BLaER1 treated with 17β-estradiol and CSF1 and Interleukin-3, amounts not matched to agents 10 nM and 100 nM (cell line): ENCODE data around the gene ANKIB1.
"Not testable (repeated sequence)": the region's sequence is repeated elsewhere in the genome, so short reads cannot be mapped to it uniquely, and the experiment has no call there.

Experiments used
- H3K27ac ChIP-seq, 11 experiments: shearing (Covaris generic); formaldehyde crosslinking; 2 replicates each; pipeline ENCODE4 v1.8.1; 2022
- H3K27me3 ChIP-seq, 11 experiments: shearing (Covaris generic); formaldehyde crosslinking; 2 replicates each; pipeline ENCODE4 v1.8.1; 2022
- H3K36me3 ChIP-seq, 11 experiments: shearing (Covaris generic); formaldehyde crosslinking; 2 replicates each; pipeline ENCODE4 v1.8.1; 2022
- H3K4me1 ChIP-seq, 10 experiments: shearing (Covaris generic); formaldehyde crosslinking; 2 replicates each; pipeline ENCODE4 v1.8.1; 2022
- H3K4me2 ChIP-seq, 11 experiments: shearing (Covaris generic); formaldehyde crosslinking; 2 replicates each; pipeline ENCODE4 v1.8.1; 2022
- H3K4me3 ChIP-seq, 10 experiments: shearing (Covaris generic); formaldehyde crosslinking; 2 replicates each; pipeline ENCODE4 v1.8.1; 2022
- H3K9ac ChIP-seq, 11 experiments: shearing (Covaris generic); formaldehyde crosslinking; 2 replicates each; pipeline ENCODE4 v1.8.1; 2022
- H3K9me3 ChIP-seq, 11 experiments: shearing (Covaris generic); formaldehyde crosslinking; replicated peaks in 1 of 11; 2 replicates each; pipeline ENCODE4 v1.8.1; 2022
- H4K20me1 ChIP-seq, 11 experiments: shearing (Covaris generic); formaldehyde crosslinking; 2 replicates each; pipeline ENCODE4 v1.8.1; 2022
- Cebpa-rat ChIP-seq, 11 experiments: shearing (Covaris generic); IDR thresholded peaks; 2 replicates each; pipeline ENCODE4 v1.8.1; 2022

Gene ANKIB1

GRCh38 chr7:92242972-92243371, 2.8 kb upstream of the ANKIB1 start:
- Histone ChIP-seq H4K20me1 (peaks cover 0 to 20% (median 10%) of the 10 kb centered on the region in 11 experiments; a peak in 11 of 22 replicates), H3K4me3 (no peak overlapping the region), H3K9me3 (no peaks in the 10 kb centered on the region), H3K4me1 (peaks cover 21 to 35% (median 30%) of the 10 kb centered on the region in 10 experiments), H3K4me2 (peak overlapping the region in 5 of 11 experiments; percentile 8 to 96 (median 20); a peak in 4 of 22 replicates), H3K27me3 (no peaks in the 10 kb centered on the region), H3K9ac (no peak overlapping the region), H3K36me3 (peaks cover 33 to 49% (median 40%) of the 10 kb centered on the region in 11 experiments), H3K27ac (no peak overlapping the region)
- peak in 6 of 11 experiments; percentile 48 to 78 (median 56); a peak in 10 of 22 replicates for TF ChIP-seq Cebpa-rat (IDR thresholded peaks at IDR 0.05)

DNA sequence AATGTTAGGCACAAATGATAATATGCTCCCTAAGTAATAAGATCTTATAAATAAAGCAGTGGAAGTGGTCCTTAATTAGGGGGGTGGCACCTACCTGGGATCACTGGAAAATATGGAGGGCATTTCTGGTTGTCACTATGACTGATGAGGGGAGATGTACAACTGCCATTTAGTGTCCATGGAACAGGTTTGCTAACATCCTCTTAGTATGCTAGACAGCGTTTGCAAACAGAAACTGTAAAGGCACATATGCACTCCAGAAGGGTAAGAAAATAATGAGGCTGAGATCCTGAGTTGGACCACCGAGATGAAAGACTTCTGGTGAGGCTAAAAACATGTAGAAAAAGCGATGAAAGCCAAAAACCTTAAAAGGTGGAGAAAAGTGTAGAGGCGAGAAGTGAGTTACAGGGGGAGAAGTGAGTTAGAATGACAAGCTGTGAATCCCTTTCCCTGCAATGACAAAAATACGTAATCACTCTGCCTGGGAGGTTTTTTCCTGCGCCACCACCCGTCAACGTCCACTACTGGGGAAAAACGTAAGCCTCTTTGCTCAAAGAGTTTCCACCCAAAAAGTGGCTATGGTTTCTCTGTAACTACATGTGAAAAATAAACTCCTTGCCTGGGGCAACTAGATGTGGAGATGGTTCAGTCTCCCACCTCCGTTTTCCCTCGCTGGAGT, 827 bp upstream of the ANKIB1 start:
- peaks cover 23 to 38% (median 26%) of the 10 kb centered on the region in 11 experiments for H3K36me3 ChIP-seq
- peak overlapping the region; percentile 84 to 97 (median 91) for H3K4me2 ChIP-seq
- peaks cover 28 to 44% (median 36%) of the 10 kb centered on the region in 10 experiments for H3K4me1 ChIP-seq
- H3K9me3 ChIP-seq: no peaks in the 10 kb centered on the region
- H3K9ac ChIP-seq: peak overlapping the region; percentile 84 to 95 (median 93)
- H4K20me1 ChIP-seq: peaks cover 0 to 36% (median 16%) of the 10 kb centered on the region in 11 experiments; a peak in 11 of 22 replicates
- H3K27me3 ChIP-seq: no peaks in the 10 kb centered on the region
- TF ChIP-seq Cebpa-rat (IDR thresholded peaks at IDR 0.05): no peak
- peak overlapping the region; percentile 86 to 97 (median 93) for H3K27ac ChIP-seq
- H3K4me3 ChIP-seq: peak overlapping the region; percentile 68 to 94 (median 83)

GRCh38 chr7:92246360-92247101, 757 bp downstream of the ANKIB1 start:
- peaks cover 9 to 29% (median 12%) of the 10 kb centered on the region in 11 experiments; a peak in 16 of 22 replicates for H3K36me3 ChIP-seq
- H3K27me3 ChIP-seq: no peaks in the 10 kb centered on the region
- H3K9ac ChIP-seq: peak overlapping the region; percentile 84 to 95 (median 93)
- H3K27ac ChIP-seq: peak overlapping the region; percentile 86 to 97 (median 93); a peak in 20 of 22 replicates
- peak overlapping the region; percentile 76 to 97 (median 90) for H3K4me2 ChIP-seq
- peaks cover 28 to 44% (median 36%) of the 10 kb centered on the region in 10 experiments for H3K4me1 ChIP-seq
- H4K20me1 ChIP-seq: peaks cover 0 to 43% (median 18%) of the 10 kb centered on the region in 11 experiments; a peak in 11 of 22 replicates
- no peak for TF ChIP-seq Cebpa-rat (IDR thresholded peaks at IDR 0.05)
- peak overlapping the region; percentile 68 to 94 (median 83) for H3K4me3 ChIP-seq
- no peaks in the 10 kb centered on the region for H3K9me3 ChIP-seq

DNA sequence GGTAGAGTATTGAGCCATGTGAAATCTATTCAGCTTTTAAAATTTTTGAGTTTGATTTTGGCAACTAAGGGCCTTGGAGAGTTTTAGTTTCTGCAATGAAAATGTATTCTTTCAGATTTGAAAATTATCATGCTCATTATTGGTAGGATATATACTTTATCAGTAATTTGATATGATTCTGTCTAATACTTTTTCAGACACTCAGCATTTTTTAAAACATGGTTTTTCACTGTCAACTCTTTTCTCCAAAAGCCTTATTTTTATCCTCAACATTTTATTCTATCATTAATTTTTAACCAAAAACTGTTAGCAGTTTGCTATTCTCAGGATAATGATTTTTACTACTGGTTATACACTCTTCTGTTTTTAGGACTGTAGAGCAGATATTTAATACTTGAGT, 4.8 kb downstream of the ANKIB1 start:
- Histone ChIP-seq H3K36me3 (peaks cover 22 to 56% (median 39%) of the 10 kb centered on the region in 11 experiments; a peak in 21 of 22 replicates), H3K4me2 (no peak overlapping the region), H3K27me3 (no peaks in the 10 kb centered on the region), H4K20me1 (peaks cover 0 to 43% (median 18%) of the 10 kb centered on the region in 11 experiments; a peak in 11 of 22 replicates), H3K27ac (no peak overlapping the region), H3K9me3 (peaks cover 19 to 31% (median 30%) of the 10 kb centered on the region in 11 experiments), H3K4me3 (no peak overlapping the region), H3K4me1 (peaks cover 13 to 21% (median 17%) of the 10 kb centered on the region in 10 experiments), H3K9ac (no peak overlapping the region)
- no peak for TF ChIP-seq Cebpa-rat (IDR thresholded peaks at IDR 0.05)

GRCh38 chr7:92251181-92251580, 5.4 kb downstream of the ANKIB1 start:
- Histone ChIP-seq H3K36me3 (peaks cover 22 to 56% (median 39%) of the 10 kb centered on the region in 11 experiments; a peak in 21 of 22 replicates), H4K20me1 (peaks cover 0 to 43% (median 18%) of the 10 kb centered on the region in 11 experiments; a peak in 11 of 22 replicates), H3K4me2 (no peak overlapping the region), H3K27ac (no peak overlapping the region), H3K4me1 (peaks cover 13 to 21% (median 17%) of the 10 kb centered on the region in 10 experiments), H3K4me3 (no peak overlapping the region), H3K9me3 (peaks cover 19 to 37% (median 30%) of the 10 kb centered on the region in 11 experiments), H3K9ac (no peak overlapping the region), H3K27me3 (no peaks in the 10 kb centered on the region)
- TF ChIP-seq Cebpa-rat (IDR thresholded peaks at IDR 0.05): no peak

DNA sequence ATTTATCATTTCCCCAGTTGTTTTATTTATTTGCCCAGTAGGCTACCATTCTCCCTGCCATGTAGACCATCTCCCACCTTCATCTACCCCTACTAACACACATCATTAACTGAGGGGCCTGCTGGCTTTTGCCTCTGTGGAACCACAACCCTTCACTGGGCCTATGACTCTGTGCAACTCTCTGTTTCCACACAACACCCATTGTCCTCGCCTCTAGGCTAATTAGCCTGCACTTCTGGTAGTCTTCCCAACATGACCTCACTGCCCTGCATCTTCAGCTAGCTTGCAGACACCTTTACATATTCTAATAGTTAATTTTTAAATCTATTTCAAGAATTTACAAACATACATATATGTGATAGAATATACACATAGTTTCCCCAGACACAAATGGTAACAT, 7.5 kb downstream of the ANKIB1 start:
- Histone ChIP-seq H3K4me2 (no peak overlapping the region), H3K9me3 (peaks cover 19 to 46% (median 30%) of the 10 kb centered on the region in 11 experiments), H4K20me1 (peaks cover 0 to 31% (median 11%) of the 10 kb centered on the region in 11 experiments; a peak in 7 of 22 replicates), H3K4me1 (peaks cover 2 to 8% (median 4%) of the 10 kb centered on the region in 10 experiments), H3K27ac (no peak overlapping the region), H3K9ac (no peak overlapping the region), H3K36me3 (peaks cover 22 to 56% (median 39%) of the 10 kb centered on the region in 11 experiments; a peak in 21 of 22 replicates), H3K4me3 (no peak overlapping the region), H3K27me3 (no peaks in the 10 kb centered on the region)
- TF ChIP-seq Cebpa-rat (IDR thresholded peaks at IDR 0.05): no peak

GRCh38 chr7:92254800-92255199, 9.0 kb downstream of the ANKIB1 start:
- H3K36me3 ChIP-seq: peaks cover 16 to 56% (median 36%) of the 10 kb centered on the region in 11 experiments; a peak in 21 of 22 replicates
- H3K4me2 ChIP-seq, H3K27me3 ChIP-seq, H3K4me1 ChIP-seq, H3K27ac ChIP-seq, H3K9ac ChIP-seq, H3K4me3 ChIP-seq: not testable (repeated sequence)
- H4K20me1 ChIP-seq: peaks cover 0 to 32% (median 4%) of the 10 kb centered on the region in 11 experiments; a peak in 7 of 22 replicates
- H3K9me3 ChIP-seq: peaks cover 19 to 51% (median 34%) of the 10 kb centered on the region in 11 experiments

DNA sequence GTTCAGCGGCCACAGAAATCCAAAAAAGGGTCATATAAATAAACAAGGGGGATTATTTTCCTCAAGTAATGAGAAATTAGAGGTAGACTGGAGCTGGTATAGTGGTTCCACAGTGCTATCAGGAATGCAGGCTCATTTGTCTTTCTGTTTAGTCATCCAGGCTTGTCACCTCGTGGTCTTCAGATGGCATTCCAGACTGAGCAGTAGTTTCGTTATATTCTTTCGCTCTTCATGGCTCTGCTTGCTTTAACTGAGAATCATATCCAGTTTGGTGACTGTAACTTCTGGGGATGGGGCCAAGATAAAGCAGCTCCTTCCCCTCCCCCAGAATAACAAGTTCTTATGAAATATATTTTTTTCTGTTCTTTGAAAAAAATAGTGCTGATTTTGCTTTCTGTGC, 9.5 kb downstream of the ANKIB1 start:
- Histone ChIP-seq H3K4me3 (no peak overlapping the region), H3K36me3 (peaks cover 19 to 61% (median 41%) of the 10 kb centered on the region in 11 experiments), H3K4me1 (peaks cover 0 to 9% (median 0%) of the 10 kb centered on the region in 10 experiments; a peak in 2 of 20 replicates), H4K20me1 (peaks cover 0 to 37% (median 4%) of the 10 kb centered on the region in 11 experiments; a peak in 7 of 22 replicates), H3K27ac (no peak overlapping the region), H3K27me3 (no peaks in the 10 kb centered on the region), H3K9me3 (peaks cover 19 to 56% (median 39%) of the 10 kb centered on the region in 11 experiments), H3K9ac (no peak overlapping the region), H3K4me2 (no peak overlapping the region)
- TF ChIP-seq Cebpa-rat (IDR thresholded peaks at IDR 0.05): no peak
